GM12878 (cell line): ENCODE measurements around the gene PASK. TPM values are rescaled to one million over a fixed set of nuclear protein-coding genes. Genes with fewer than 3 reads are reported as not detected.

Experiments
- ATAC-seq: fragments of 200-7000 bp; cut with Tn5 transposase; 3 replicates; pipeline ENCODE4 v1.9.1; 2020; ENCODE audit warnings: mild to moderate bottlenecking, moderate library complexity
- BruUV-seq: library from RNA; stranded (reverse); fragments of 400-500 nt; replicated peaks from 2 replicates; lab custom pipeline; 2021; lab: Mats Ljungman, UMichigan
- CTCF ChIA-PET: fragments of 300-600 bp; sonication (Branson Sonifier 250); formaldehyde crosslinking; extraction: SDS; loops from one replicate; lab custom pipeline; 2021; ENCODE audit warnings: inconsistent platforms; lab: Yijun Ruan, JAX
- POLR2A ChIA-PET: fragments of 350-600 bp; formaldehyde crosslinking; extraction: SDS; loops from one replicate; lab custom pipeline; 2021; ENCODE audit warnings: inconsistent platforms; lab: Charles Lee
- RAD21 ChIA-PET: fragments of 300-600 bp; sonication (Branson Sonifier 250); formaldehyde crosslinking; loops from one replicate; lab custom pipeline; 2023; ENCODE audit warnings: antibody characterized with exemption; ENCODE audit not compliant: unreplicated experiment; lab: Charles Lee
- SMC1A ChIA-PET: fragments of 300-600 bp; sonication (Branson Sonifier 250); formaldehyde crosslinking; loops from one replicate; lab custom pipeline; 2023; ENCODE audit not compliant: unreplicated experiment, uncharacterized antibody; lab: Charles Lee
- DNase-seq: peaks from one replicate; pipeline ENCODE4 v3.0.0-alpha.2; 2011; ENCODE audit warnings: low read depth, low spot score
- FAIRE-seq: peaks from 3 replicates; lab custom pipeline; 2011; peaks lifted over from hg19 to GRCh38; lab: Jason Lieb, UNC
- H2AFZ ChIP-seq: 2 replicates; pipeline ENCODE4 v1.6.0; 2011; ENCODE audit warnings: low read depth, low read length, control low read depth; ENCODE audit not compliant: control insufficient read depth
- H3K27ac ChIP-seq: 2 replicates; pipeline ENCODE4 v1.5.1; 2011; ENCODE audit warnings: control low read depth; ENCODE audit not compliant: control insufficient read depth, insufficient read depth
- H3K27me3 ChIP-seq, 2 experiments: replicated peaks in 1 of 2; 2 replicates each; pipeline versions ENCODE4 v1.6.0 to v1.6.1; 2011; ENCODE audit warnings: low read length in 1 of 2; ENCODE audit not compliant: control insufficient read depth in 2 of 2, insufficient read depth in 2 of 2
- H3K36me3 ChIP-seq, 2 experiments: 2 replicates each; pipeline ENCODE4 v1.5.1; 2011; ENCODE audit warnings: low read length in 1 of 2; ENCODE audit not compliant: control insufficient read depth in 2 of 2, insufficient read depth in 2 of 2
- H3K4me1 ChIP-seq: 2 replicates; pipeline ENCODE4 v1.6.1; 2011; ENCODE audit warnings: mild to moderate bottlenecking, low read length, moderate library complexity, mixed read lengths; ENCODE audit not compliant: control insufficient read depth, insufficient read depth
- H3K4me2 ChIP-seq: 2 replicates; pipeline ENCODE4 v1.6.0; 2011; ENCODE audit warnings: control low read depth; ENCODE audit not compliant: control insufficient read depth, insufficient read depth
- H3K4me3 ChIP-seq: fragments of 200-600 bp; sonication (generic); 2 replicates; pipeline ENCODE4 v1.5.1; 2016
- H3K79me2 ChIP-seq: 2 replicates; pipeline ENCODE4 v1.6.0; 2011; ENCODE audit warnings: low read length; ENCODE audit not compliant: control insufficient read depth, insufficient read depth
- H3K9ac ChIP-seq: 2 replicates; pipeline ENCODE4 v1.8.0; 2011; ENCODE audit warnings: low read length, control low read depth, mixed read lengths; ENCODE audit not compliant: control insufficient read depth, insufficient read depth
- H3K9me3 ChIP-seq: replicated peaks from 3 replicates; pipeline ENCODE4 v1.5.1; 2011; ENCODE audit warnings: mild to moderate bottlenecking, low read length; ENCODE audit not compliant: control insufficient read depth, insufficient read depth
- H4K20me1 ChIP-seq: 2 replicates; pipeline ENCODE4 v1.6.0; 2011; ENCODE audit not compliant: control insufficient read depth, insufficient read depth
- BACH1 ChIP-seq: fragments of 450-650 bp; IDR thresholded peaks from 2 replicates; pipeline ENCODE4 v1.6.1; 2017; ENCODE audit warnings: mild to moderate bottlenecking, borderline replicate concordance
- BMI1 ChIP-seq: fragments of 450-650 bp; IDR thresholded peaks from 2 replicates; pipeline ENCODE4 v1.6.1; 2016; ENCODE audit warnings: mild to moderate bottlenecking, moderate library complexity, borderline replicate concordance
- CBFB ChIP-seq: IDR thresholded peaks from 2 replicates; pipeline ENCODE4 v1.6.1; 2016; ENCODE audit warnings: antibody characterized with exemption, low read depth
- EGR1 ChIP-seq, 2 experiments: IDR thresholded peaks; 1 replicate in 1 of 2; 2 replicates in 1 of 2; pipeline ENCODE4 v1.6.1; 2011 to 2012; ENCODE audit warnings: low read depth in 2 of 2, low read length in 2 of 2, borderline replicate concordance in 1 of 2, mild to moderate bottlenecking in 1 of 2, moderate library complexity in 1 of 2
- HCFC1 ChIP-seq: fragments of 150-350 bp; IDR thresholded peaks from 2 replicates; pipeline ENCODE4 v1.6.1; 2014; ENCODE audit warnings: low read length
- IKZF2 ChIP-seq, 2 experiments: fragments of 450-650 bp; IDR thresholded peaks; 2 replicates each; pipeline ENCODE4 v1.6.1; 2017; ENCODE audit warnings: mild to moderate bottlenecking in 2 of 2, moderate library complexity in 2 of 2
- KAT2A ChIP-seq: conservative IDR thresholded peaks from 2 replicates; pipeline ENCODE4 v1.6.1; 2011; ENCODE audit warnings: low read depth, low read length; ENCODE audit not compliant: control insufficient read depth
- MXI1 ChIP-seq: fragments of 150-350 bp; IDR thresholded peaks from 2 replicates; pipeline ENCODE4 v1.6.1; 2011; ENCODE audit warnings: low read depth, mild to moderate bottlenecking, inconsistent platforms, low read length, improper control_type of control experiment
- NFYB ChIP-seq: IDR thresholded peaks from 2 replicates; pipeline ENCODE4 v1.6.1; 2011; ENCODE audit warnings: low read depth, mild to moderate bottlenecking, low read length, improper control_type of control experiment, moderate library complexity; ENCODE audit not compliant: insufficient read depth
- NKRF ChIP-seq: fragments of 450-650 bp; conservative IDR thresholded peaks from 2 replicates; pipeline ENCODE4 v1.6.1; 2017; ENCODE audit warnings: mild to moderate bottlenecking, moderate library complexity
- PKNOX1 ChIP-seq: fragments of 450-650 bp; IDR thresholded peaks from 2 replicates; pipeline ENCODE4 v1.6.1; 2016; ENCODE audit warnings: mild to moderate bottlenecking
- RELA ChIP-seq: fragments of 450-650 bp; IDR thresholded peaks from 2 replicates; pipeline ENCODE4 v1.8.0; 2014; ENCODE audit warnings: borderline replicate concordance; ENCODE audit not compliant: partially characterized antibody
- SMAD5 ChIP-seq: IDR thresholded peaks from 2 replicates; pipeline ENCODE4 v1.6.1; 2016; ENCODE audit warnings: antibody characterized with exemption, low read depth
- STAT1 ChIP-seq: fragments of 450-650 bp; conservative IDR thresholded peaks from 2 replicates; pipeline ENCODE4 v1.6.1; 2014; ENCODE audit warnings: antibody characterized with exemption, mild to moderate bottlenecking
- TBL1XR1 ChIP-seq: IDR thresholded peaks from 2 replicates; pipeline ENCODE4 v1.6.1; 2012; ENCODE audit warnings: low read depth, low read length, improper control_type of control experiment
- WRNIP1 ChIP-seq: IDR thresholded peaks from 2 replicates; pipeline ENCODE4 v1.6.1; 2011; ENCODE audit warnings: low read depth, low read length, improper control_type of control experiment, borderline replicate concordance
- WGBS: methylation state at CpG from one replicate; pipeline ENCODE4 v1.1.6; 2016; ENCODE audit warnings: low lambda C conversion rate; ENCODE audit not compliant: insufficient replicate concordance, insufficient coverage; ENCODE audit errors: missing lambda C conversion rate; 5-methylcytosine and 5-hydroxymethylcytosine counted together
- in situ Hi-C: fragments of 300-500 bp; cut with MboI; formaldehyde crosslinking; loops from 9 replicates; pipeline ENCODE4 v1.14.3; 2018; ENCODE audit warnings: mixed read lengths
- intact Hi-C: fragments of 100-400 bp; cut with micrococcal nuclease; formaldehyde crosslinking; loops from one replicate; pipeline ENCODE4 v1.14.2; 2022; ENCODE audit not compliant: unreplicated experiment
- polyA plus RNA-seq, 11 experiments: library from polyadenylated mRNA; depleted of rRNA in 4 of 11; unstranded in 6 of 11; stranded (reverse) in 5 of 11; fragments of >200 nt; fragmentation: Nextera tagmentation in 4 of 11; fragmentation: Illumina TruSeq in 1 of 11; extraction: Ambion mirVana in 4 of 11; extraction: Trizol in 1 of 11; gene quantifications; 1 replicate in 1 of 11; 2 replicates in 10 of 11; pipeline versions ENCODE4 v1.2.1 to v1.2.3, GENCODE V29; 2011 to 2016; ENCODE audit warnings: inconsistent platforms in 2 of 11, missing spikeins in 2 of 11, low read depth in 1 of 11
- total RNA-seq, 4 experiments: library from RNA; depleted of rRNA in 3 of 4; stranded (reverse); fragments of >200 nt in 3 of 4; fragmentation: Illumina TruSeq in 1 of 4; extraction: Trizol in 1 of 4; gene quantifications; 2 replicates each; pipeline versions ENCODE4 v1.2.1 to v1.2.3, GENCODE V29; 2013 to 2021
- TF ChIP-seq, protein P1 (sequence below): fragments of 450-650 bp; IDR thresholded peaks from 2 replicates; pipeline ENCODE4 v1.6.1; 2018; ENCODE audit warnings: borderline replicate concordance, mild to moderate bottlenecking; ENCODE audit not compliant: partially characterized antibody

The PASK gene
- total and polyA plus RNA-seq, 10 of the 15 experiments (the other 5 are each of a cell fraction or from before 2014, with no cell fraction given): 9.6 to 62.2 (median 28.5) TPM

DNA sequence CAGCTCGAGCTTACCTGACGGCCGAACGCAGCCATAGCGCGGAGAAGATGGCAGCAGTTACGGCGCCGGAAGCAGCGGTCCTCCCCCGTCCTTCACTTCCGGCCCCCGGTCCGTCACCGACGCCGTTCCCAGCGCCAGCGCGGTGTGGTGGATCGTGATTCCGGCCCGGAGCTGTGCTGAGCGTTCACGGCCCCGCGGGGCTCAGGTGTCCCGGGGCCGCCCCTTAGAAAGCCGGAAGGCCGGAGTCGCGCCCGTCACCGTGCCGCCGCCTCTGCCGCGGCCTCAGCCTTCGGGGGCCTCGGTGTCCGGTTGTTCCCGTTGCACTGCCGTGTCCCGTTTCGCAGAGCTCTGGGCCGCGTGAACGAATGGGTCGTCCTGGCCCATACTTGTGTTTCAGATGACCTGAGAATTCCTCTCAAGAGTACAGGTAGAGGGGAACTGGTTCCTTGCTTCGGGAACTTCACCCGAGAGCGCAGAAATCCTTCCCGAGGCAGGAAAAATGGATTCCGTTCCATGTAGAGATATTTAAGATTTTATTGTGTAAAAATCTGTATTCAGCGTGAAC lies 47.0 kb downstream of the PASK start, which contains the start of gene MTERF4:
MTERF4 (minus strand) TSS at position 49 of the 565 bp plus-strand sequence; CDS start at position 35, 14 bp downstream.
- in situ Hi-C loops (no loop called here), intact Hi-C loops (loop anchor here (1.0 to 5.0 kb wide), 3 partner anchors 25 to 215 kb away; partner anchors contain the start of genes HDLBP, PASK and SEPTIN2)
- Histone ChIP-seq H3K9ac (peak within 1 kb of the TSS; percentile 95), H3K36me3 (peaks cover 0 to 3% of the 10 kb centered on the region in 2 experiments; a peak in 3 of 4 replicates), H3K9me3 (no peaks in the 10 kb centered on the region), H3K79me2 (peaks cover 63% of the 10 kb centered on the region), H4K20me1 (no peaks in the 10 kb centered on the region), H3K4me2 (peak within 1 kb of the TSS; percentile 58), H3K4me1 (peaks cover 31% of the 10 kb centered on the region), H3K27ac (peak within 1 kb of the TSS; percentile 90), H2AFZ (peak within 1 kb of the TSS; percentile 57), H3K4me3 (peak within 1 kb of the TSS; percentile 80), H3K27me3 (no peaks in the 10 kb centered on the region)
- RAD21 ChIA-PET: interaction anchor here (1.0 to 5.0 kb wide), 8 partner anchors 10 to 219 kb away, joined by 3 to 62 read pairs (median 7); partner anchors contain the start of genes PASK and PPP1R7
- DNase-seq (no peak), ATAC-seq (peak; percentile 82), FAIRE-seq (peak; percentile 54)
- POLR2A ChIA-PET: interaction anchor here (1.0 to 4.9 kb wide), 7 partner anchors 9 to 518 kb away, joined by 3 to 54 read pairs (median 10); partner anchors contain the start of genes PASK and PPP1R7
- TSS peak; percentile 73 for BruUV-seq
- WGBS: under 1% methylated on average over 52 of the region's 56 CpGs
- SMC1A ChIA-PET: interaction anchor here (0.8 to 6.3 kb wide), 5 partner anchors 10 to 46 kb away, joined by 3 to 53 read pairs (median 4); partner anchors contain the start of gene PASK
- CTCF ChIA-PET: interaction anchor here (1.6 to 3.7 kb wide), 4 partner anchors 11 to 47 kb away, joined by 4 to 14 read pairs (median 6); partner anchors contain the start of gene PASK
- TF ChIP-seq EGR1 (IDR thresholded peaks at IDR 0.05; ENCODE audit: borderline replicate concordance in 1 of 2, low read depth in 2 of 2, low read length in 2 of 2): peak; percentile 76 to 80; a peak in 2 of 3 replicates
- TF ChIP-seq, protein P1, sequence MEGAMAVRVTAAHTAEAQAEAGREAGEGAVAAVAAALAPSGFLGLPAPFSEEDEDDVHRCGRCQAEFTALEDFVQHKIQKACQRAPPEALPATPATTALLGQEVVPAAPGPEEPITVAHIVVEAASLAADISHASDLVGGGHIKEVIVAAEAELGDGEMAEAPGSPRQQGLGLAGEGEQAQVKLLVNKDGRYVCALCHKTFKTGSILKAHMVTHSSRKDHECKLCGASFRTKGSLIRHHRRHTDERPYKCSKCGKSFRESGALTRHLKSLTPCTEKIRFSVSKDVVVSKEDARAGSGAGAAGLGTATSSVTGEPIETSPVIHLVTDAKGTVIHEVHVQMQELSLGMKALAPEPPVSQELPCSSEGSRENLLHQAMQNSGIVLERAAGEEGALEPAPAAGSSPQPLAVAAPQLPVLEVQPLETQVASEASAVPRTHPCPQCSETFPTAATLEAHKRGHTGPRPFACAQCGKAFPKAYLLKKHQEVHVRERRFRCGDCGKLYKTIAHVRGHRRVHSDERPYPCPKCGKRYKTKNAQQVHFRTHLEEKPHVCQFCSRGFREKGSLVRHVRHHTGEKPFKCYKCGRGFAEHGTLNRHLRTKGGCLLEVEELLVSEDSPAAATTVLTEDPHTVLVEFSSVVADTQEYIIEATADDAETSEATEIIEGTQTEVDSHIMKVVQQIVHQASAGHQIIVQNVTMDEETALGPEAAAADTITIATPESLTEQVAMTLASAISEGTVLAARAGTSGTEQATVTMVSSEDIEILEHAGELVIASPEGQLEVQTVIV: peak; percentile 46
- TF ChIP-seq BACH1: peak; percentile 88; the same call in 1 of the 2 replicates
- no peak for TF ChIP-seq NFYB
- no peak; the same call in 1 of the 2 replicates for TF ChIP-seq WRNIP1
- peak; percentile 98 for TF ChIP-seq STAT1
- no peak for TF ChIP-seq KAT2A
- peak; percentile 79 for TF ChIP-seq PKNOX1
- TF ChIP-seq CBFB: no peak; the same call in 1 of the 2 replicates
- peak; percentile 86 for TF ChIP-seq RELA
- TF ChIP-seq HCFC1: peak; percentile 93
- no peak for TF ChIP-seq BMI1
- peak; percentile 64 for TF ChIP-seq SMAD5
- peak; percentile 90 for TF ChIP-seq TBL1XR1
- TF ChIP-seq MXI1: peak; percentile 92
- TF ChIP-seq IKZF2 (IDR thresholded peaks at IDR 0.05): peak in 1 of 2 experiments; percentile 69; a peak in 2 of 4 replicates
- TF ChIP-seq NKRF: peak; percentile 68
